ENCODE data around the gene STK31. TPM values are rescaled to one million over a fixed set of nuclear protein-coding genes. Genes with fewer than 3 reads are reported as not detected.

STK31 gene
- total RNA-seq, 2 experiments from 2014 or later, result 0.20 to 0.30 TPM

DNA sequence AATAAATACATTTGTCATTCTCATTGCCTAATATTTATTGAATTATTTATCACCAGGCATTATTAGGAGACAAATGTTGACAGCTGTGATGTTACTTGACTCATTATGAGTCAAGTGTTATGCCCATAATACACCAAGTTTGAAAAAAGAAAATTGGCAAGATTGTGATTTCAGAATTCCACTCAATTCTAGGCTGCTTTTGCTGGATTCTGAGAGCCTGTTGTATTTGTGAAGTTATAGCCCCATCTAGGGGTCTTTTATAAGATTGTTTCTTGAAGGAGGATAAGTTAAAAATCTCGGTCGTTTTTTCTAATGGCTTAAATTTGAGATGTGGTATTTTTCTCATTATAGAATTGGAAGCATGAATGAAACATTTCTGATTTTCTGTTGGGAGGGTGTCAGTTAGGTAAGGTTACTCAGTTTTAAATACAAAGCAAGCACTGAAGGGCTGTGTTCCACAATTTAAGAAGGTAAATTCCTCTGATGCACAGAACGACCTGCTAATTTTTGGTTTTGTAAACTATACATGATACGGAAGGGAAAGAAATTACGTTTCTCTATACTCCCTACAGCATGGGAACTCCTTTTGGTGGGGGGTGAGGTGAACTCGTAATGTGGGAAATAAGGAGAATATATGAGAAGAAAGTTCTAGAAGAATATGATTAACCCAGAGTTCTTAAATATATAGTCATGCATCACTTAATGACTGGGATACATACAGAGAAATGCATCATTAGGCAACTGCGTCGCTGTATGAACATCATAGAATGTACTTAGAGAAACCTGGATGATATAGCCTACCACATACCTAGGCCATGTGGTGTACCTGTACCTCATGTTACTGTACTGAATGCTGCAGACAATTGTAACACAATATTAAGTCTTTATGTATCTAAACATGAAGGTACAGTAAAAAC, 2.6 kb downstream of the STK31 start:
- Histone ChIP-seq H3K4me1 (ENCODE audit: insufficient read depth, low read length) (no peaks in the 10 kb centered on the region), H3K36me3 (ENCODE audit: insufficient read depth, low read length) (no peaks in the 10 kb centered on the region), H3K27ac (ENCODE audit: low read depth in 1 of 2, low read length in 2 of 2) (no peak overlapping the region), H3K9me3 (ENCODE audit: control insufficient read depth in 1 of 2, insufficient read depth in 1 of 2, low read length in 2 of 2) (peaks cover 0 to 7% of the 10 kb centered on the region in 2 experiments), H3K27me3 (ENCODE audit: control insufficient read depth in 1 of 2, insufficient read depth in 2 of 2, low read length in 2 of 2) (no peaks in the 10 kb centered on the region), H3K4me3 (ENCODE audit: low read length) (no peak overlapping the region)
- Mint-ChIP-seq H3K27ac (no peak overlapping the region), H3K4me3 (no peak overlapping the region), H3K36me3 (ENCODE audit: low read depth) (no peaks in the 10 kb centered on the region), H3K27me3 (no peaks in the 10 kb centered on the region), H3K9me3 (no peaks in the 10 kb centered on the region), H3K4me1 (ENCODE audit: low read depth) (no peaks in the 10 kb centered on the region)
- DNase-seq (peak in 3 of 14 experiments; percentile 58 to 69 (median 67)), ATAC-seq (ENCODE audit: poor library complexity) (no peak)
- intact Hi-C loops (cut with DNase I, micrococcal nuclease), result loop anchor here (1.0 to 10.0 kb wide), 5 partner anchors 142 to 439 kb away; no protein-coding TSS in a partner anchor
- CTCF ChIA-PET, result interaction anchor here (0.8 to 1.9 kb wide), 7 partner anchors 16 to 440 kb away, joined by 3 to 7 read pairs (median 5); no protein-coding TSS in a partner anchor
- POLR2A ChIA-PET, result interaction anchor here (1.0 kb wide), 1 partner anchor 142 kb away, joined by 3 read pairs; no protein-coding TSS in a partner anchor
- TF ChIP-seq, protein P1, sequence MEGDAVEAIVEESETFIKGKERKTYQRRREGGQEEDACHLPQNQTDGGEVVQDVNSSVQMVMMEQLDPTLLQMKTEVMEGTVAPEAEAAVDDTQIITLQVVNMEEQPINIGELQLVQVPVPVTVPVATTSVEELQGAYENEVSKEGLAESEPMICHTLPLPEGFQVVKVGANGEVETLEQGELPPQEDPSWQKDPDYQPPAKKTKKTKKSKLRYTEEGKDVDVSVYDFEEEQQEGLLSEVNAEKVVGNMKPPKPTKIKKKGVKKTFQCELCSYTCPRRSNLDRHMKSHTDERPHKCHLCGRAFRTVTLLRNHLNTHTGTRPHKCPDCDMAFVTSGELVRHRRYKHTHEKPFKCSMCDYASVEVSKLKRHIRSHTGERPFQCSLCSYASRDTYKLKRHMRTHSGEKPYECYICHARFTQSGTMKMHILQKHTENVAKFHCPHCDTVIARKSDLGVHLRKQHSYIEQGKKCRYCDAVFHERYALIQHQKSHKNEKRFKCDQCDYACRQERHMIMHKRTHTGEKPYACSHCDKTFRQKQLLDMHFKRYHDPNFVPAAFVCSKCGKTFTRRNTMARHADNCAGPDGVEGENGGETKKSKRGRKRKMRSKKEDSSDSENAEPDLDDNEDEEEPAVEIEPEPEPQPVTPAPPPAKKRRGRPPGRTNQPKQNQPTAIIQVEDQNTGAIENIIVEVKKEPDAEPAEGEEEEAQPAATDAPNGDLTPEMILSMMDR (IDR thresholded peaks at IDR 0.05), result peak; percentile 93

DNA sequence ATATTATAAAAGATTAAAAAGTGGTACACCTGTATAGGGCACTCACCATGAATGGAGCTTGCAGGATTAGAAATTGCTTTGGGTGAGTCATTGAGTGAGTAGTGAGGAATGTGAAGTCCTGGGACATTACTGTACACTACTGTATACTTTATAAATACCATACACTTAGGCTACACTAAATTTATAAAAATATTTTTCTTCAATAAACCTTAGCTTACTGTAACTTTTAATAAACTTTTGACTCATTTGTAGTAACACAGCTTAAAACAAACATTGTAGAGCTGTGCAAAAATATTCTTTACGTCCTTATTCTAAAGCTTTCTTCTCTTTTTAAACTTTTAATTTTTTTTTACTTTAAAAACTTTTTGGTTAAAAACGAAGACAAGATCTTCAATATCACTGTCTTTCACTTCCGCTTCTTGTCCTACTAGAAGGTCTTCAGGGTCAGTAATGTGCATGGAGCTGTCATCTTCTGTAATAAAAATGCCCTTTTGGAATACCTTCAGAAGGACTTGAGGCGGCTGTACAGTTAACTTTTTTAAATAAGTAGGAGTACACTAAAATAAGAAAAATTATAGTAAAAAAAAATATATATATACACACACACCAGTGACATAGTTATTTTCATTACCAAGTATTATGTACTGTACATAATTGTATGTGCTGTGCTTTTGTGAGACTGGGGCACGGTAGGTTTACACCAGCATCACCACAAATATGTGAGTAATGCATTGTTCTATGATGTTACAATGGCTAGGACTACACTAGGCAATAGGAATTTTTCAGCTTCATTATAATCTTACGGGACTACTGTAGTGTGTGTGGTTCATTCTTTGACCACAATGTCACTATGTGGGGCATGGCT, 3.5 kb downstream of the STK31 start:
- Mint-ChIP-seq H3K27ac (no peak overlapping the region), H3K27me3 (no peaks in the 10 kb centered on the region), H3K9me3 (no peaks in the 10 kb centered on the region), H3K4me3 (no peak overlapping the region), H3K4me1 (ENCODE audit: low read depth) (no peaks in the 10 kb centered on the region), H3K36me3 (ENCODE audit: low read depth) (no peaks in the 10 kb centered on the region)
- no peak overlapping the region for H3K4me3 ChIP-seq (ENCODE audit: low read length)
- no peaks in the 10 kb centered on the region for H3K4me1 ChIP-seq (ENCODE audit: insufficient read depth, low read length)
- CTCF ChIA-PET, result interaction anchor here (0.6 to 1.9 kb wide), 5 partner anchors 17 to 1151 kb away, joined by 3 to 7 read pairs (median 5); no protein-coding TSS in a partner anchor
- no peak for DNase-seq
- H3K27me3 ChIP-seq (ENCODE audit: control insufficient read depth in 1 of 2, insufficient read depth in 2 of 2, low read length in 2 of 2), result no peaks in the 10 kb centered on the region
- H3K27ac ChIP-seq (ENCODE audit: low read depth in 1 of 2, low read length in 2 of 2), result no peak overlapping the region
- H3K36me3 ChIP-seq (ENCODE audit: insufficient read depth, low read length), result no peaks in the 10 kb centered on the region
- intact Hi-C loops (cut with DNase I, micrococcal nuclease), result loop anchor here (5.0 to 10.0 kb wide), 2 partner anchors 286 to 359 kb away; no protein-coding TSS in a partner anchor
- POLR2A ChIA-PET, result no interaction called here
- H3K9me3 ChIP-seq (ENCODE audit: control insufficient read depth in 1 of 2, insufficient read depth in 1 of 2, low read length in 2 of 2), result peaks cover 0 to 7% of the 10 kb centered on the region in 2 experiments
- no peak for ATAC-seq (ENCODE audit: poor library complexity)
- TF ChIP-seq, protein P1 (IDR thresholded peaks at IDR 0.05), result no peak

DNA sequence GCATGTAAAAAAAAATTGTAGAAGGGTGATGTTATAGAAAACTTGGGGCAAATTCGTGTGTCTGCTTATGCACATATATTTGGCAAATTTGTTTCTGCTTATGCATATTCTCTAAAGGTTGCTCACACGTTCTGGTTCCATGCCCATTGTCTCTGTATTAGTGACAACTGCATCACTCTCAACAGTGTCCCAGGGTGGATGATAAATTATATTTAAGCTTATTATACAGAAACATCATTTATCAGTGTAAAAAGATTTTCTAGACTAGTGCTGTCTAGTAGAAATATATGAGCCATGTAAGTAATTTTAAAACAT, 4.1 kb downstream of the STK31 start:
- H3K4me3 Mint-ChIP-seq, result no peak overlapping the region
- no peak for ATAC-seq (ENCODE audit: poor library complexity)
- H3K27ac Mint-ChIP-seq, result no peak overlapping the region
- Histone ChIP-seq H3K9me3 (ENCODE audit: control insufficient read depth in 1 of 2, insufficient read depth in 1 of 2, low read length in 2 of 2) (peaks cover 0 to 7% of the 10 kb centered on the region in 2 experiments), H3K36me3 (ENCODE audit: insufficient read depth, low read length) (no peaks in the 10 kb centered on the region), H3K27me3 (ENCODE audit: control insufficient read depth in 1 of 2, insufficient read depth in 2 of 2, low read length in 2 of 2) (no peaks in the 10 kb centered on the region), H3K4me3 (ENCODE audit: low read length) (no peak overlapping the region), H3K27ac (ENCODE audit: low read depth in 1 of 2, low read length in 2 of 2) (no peak overlapping the region), H3K4me1 (ENCODE audit: insufficient read depth, low read length) (no peaks in the 10 kb centered on the region)
- no peaks in the 10 kb centered on the region for H3K4me1 Mint-ChIP-seq (ENCODE audit: low read depth)
- intact Hi-C loops (cut with DNase I, micrococcal nuclease), result loop anchor here (5.0 to 10.0 kb wide), 2 partner anchors 287 to 359 kb away; no protein-coding TSS in a partner anchor
- ChIA-PET CTCF (interaction anchor here (0.5 to 1.9 kb wide), 3 partner anchors 14 to 167 kb away, joined by 3 to 5 read pairs (median 5); no protein-coding TSS in a partner anchor), POLR2A (no interaction called here)
- no peaks in the 10 kb centered on the region for H3K9me3 Mint-ChIP-seq
- no peaks in the 10 kb centered on the region for H3K36me3 Mint-ChIP-seq (ENCODE audit: low read depth)
- TF ChIP-seq, protein P1 (IDR thresholded peaks at IDR 0.05), result no peak
- H3K27me3 Mint-ChIP-seq, result no peaks in the 10 kb centered on the region
- no peak for DNase-seq

Measured in CD4-positive, alpha-beta T cell (primary cell).